Bladder microvascular endothelial cell (primary cell): ENCODE measurements around the gene NDRG3. TPM values are rescaled to one million over a fixed set of nuclear protein-coding genes. Genes with fewer than 3 reads are reported as not detected.

ENCODE experiments used
- total RNA-seq: library from RNA; depleted of rRNA; stranded (reverse); fragments of >200 nt; gene quantifications from 2 replicates; pipeline ENCODE4 v1.2.3, GENCODE V29; 2014

The NDRG3 gene
- total RNA-seq, result 16.2 and 20.3 TPM in 2 replicates

DNA sequence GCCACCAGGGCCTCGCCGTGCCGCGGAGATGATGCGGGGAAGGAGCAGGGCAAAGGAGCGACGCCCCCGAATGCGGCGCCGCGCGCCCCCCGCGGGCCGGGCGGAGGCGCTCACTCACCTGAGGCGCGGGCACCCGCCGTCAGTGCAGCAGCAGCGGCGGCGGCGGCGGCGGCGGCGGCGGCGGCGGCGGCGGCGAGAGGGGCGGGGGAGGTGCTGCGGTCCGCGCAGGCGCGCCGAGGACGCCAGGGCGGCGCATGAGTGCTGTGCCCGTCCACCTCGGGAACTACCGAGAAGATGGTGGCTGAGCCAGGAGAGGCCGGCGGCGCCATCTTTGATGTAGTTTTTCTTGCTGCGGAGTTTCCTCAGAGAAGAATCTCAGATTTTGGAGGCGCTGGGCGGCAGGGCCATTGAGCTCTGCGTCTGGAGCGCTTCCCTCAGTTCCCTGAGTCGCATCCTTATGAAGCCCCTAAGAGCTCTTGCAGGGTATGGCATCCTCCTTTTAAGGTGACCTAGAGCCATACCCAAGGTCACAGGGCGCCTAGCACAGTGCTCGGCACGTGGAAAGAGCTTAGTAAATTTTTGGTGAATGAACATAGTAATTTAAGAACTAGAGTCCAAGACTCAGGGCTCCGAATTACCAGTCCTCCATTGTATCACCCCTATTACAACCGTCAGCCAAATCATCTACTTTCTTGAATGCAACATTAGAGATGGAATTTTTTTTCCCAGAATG is at the start of gene NDRG3:
Gene NDRG3, minus strand, starts transcription at position 164 of the 733 bp plus-strand sequence. CDS start 24,355 bp downstream, outside the sequence.

DNA sequence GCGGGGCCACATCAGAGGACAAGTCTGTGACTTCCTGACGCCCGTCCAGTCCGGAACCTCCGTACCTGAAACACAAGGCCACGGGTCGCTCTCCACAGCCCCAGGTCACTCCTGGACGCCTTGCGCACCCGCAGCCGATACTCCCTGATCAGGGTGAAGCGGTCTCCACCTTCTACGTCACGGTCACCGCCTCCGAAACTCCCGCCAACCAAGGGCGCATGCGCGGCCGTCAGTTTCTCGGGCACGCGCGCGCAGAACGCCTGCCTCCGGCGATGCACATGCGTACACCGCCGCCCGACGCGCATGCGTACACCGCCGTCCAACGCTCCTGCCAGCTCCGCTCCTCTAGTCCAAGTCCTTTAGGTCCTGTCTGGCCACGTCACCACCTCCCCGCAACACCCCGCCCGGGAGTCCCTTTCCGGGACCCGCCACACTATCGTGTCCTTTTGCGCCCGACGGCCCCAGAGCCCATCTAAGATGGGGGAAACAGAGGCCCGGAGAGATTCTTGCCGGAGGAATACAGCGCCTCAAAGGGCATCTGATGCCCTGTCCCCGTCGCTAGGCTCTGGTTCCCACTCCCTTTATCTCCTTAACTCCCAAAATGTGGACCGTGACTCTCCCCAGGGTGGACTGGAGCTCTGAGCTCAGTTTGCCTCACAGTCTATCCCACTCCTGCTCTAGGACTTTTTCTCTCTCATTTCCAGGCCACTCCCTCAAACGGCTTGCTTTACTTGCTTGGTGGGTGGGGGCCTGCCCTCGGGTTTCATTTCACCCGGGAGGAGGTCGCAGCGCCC is 27.9 kb upstream of the NDRG3 start, which contains the start of gene DSN1:
Gene DSN1, minus strand, starts transcription at position 167 of the 794 bp plus-strand sequence. CDS start 2,305 bp downstream, outside the sequence.

DNA sequence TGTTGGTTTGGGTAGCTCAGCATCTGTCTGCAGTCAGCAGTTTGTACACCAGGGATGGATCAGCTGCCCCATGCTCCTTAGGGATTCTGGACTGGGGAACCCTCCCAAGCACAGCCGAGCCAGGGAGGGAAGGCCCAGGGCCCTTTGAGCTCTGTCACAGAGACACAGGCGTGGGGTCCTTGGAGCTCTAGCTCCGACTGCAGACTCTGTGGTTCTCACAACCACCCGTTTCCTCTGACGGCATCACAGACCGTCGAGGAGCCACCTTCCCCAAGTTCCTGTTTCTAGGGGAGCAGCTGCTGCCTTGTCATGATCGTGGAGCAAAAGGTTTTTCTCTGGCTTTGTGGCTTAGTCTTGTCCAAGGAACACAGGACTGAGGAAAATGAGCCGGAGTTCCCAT is 99.9 kb downstream of the NDRG3 start, which contains the start of gene SLA2:
Gene SLA2, minus strand, starts transcription at position 199 of the 400 bp plus-strand sequence. CDS start 4,861 bp downstream, outside the sequence.

DNA sequence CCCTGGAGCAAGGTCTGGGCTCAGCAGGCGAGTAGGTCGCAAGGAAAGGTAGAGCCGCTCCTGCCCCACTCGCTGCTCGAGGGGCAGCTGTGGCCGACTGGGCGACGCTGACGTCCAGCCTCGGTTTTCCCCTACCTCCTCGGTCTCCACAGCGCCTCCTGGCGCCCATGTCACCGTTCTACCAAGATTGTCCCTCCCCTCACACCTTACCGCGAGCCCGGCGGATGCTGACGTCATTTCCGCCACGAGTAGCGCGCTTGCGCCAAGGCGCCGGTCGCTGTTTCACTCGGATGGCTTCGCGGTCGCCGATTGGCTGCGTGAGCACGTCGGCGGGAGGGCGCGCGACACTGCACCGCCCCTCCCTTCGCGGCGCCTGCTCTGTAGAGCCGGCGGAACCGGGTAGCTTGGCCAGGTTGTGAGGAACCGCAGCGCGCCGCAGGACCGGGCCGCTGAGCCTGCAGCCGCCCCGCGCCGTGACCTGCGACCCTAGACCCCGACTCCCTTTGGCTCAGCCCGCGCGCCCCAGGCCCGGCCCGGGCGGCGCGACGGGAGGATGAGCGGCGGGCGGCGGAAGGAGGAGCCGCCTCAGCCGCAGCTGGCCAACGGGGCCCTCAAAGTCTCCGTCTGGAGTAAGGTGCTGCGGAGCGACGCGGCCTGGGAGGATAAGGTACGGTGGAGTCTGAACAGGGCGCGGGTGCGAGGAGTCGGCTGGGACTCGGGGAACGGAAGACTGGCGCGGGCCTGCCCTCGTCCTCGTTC is 140.3 kb downstream of the NDRG3 start, which contains the start of gene RAB5IF:
Gene RAB5IF, plus strand, starts transcription at position 381 of the 759 bp plus-strand sequence. Its CDS starts 173 bp downstream, at position 554.

Other genes with a start within 250 kb of the NDRG3 start
- gene MYL9, start 204.6 kb downstream of the NDRG3 start, total RNA-seq, result 3.2 and 4.3 TPM in 2 replicates
- 11.5 and 20.1 TPM in 2 replicates for gene TGIF2, start 172.5 kb downstream of the NDRG3 start, total RNA-seq
- gene RAB5IF, start 140.3 kb downstream of the NDRG3 start, total RNA-seq, result 59.6 and 77.4 TPM in 2 replicates
- gene SLA2, start 99.9 kb downstream of the NDRG3 start, total RNA-seq, result not detected in 2 replicates
- gene DSN1, start 27.7 kb upstream of the NDRG3 start, total RNA-seq, result 21.0 and 22.8 TPM in 2 replicates
- 0.13 TPM in 1 of 2 replicates, not detected in the other for gene TLDC2, start 130.0 kb upstream of the NDRG3 start, total RNA-seq
- 39.1 and 57.1 TPM in 2 replicates for gene SAMHD1, start 205.6 kb upstream of the NDRG3 start, total RNA-seq